ENCODE data around the gene SEMA3D. TPM values are rescaled to one million over a fixed set of nuclear protein-coding genes. Genes with fewer than 3 reads are reported as not detected.

The SEMA3D gene
- polyA plus RNA-seq, 2 of the 4 experiments (the other 2 are of a cell fraction), result 0.04 to 0.13 TPM

- H3K27ac ChIP-seq, result no peak overlapping the region
- H3K4me1 ChIP-seq, result no peaks in the 10 kb centered on the region
- POLR2A ChIA-PET, result no interaction called here
- FAIRE-seq (no peak), ATAC-seq (no peak), DNase-seq (ENCODE audit: low read depth in 1 of 2, low spot score in 1 of 2) (no peak)
- TF ChIP-seq MYC (IDR thresholded peaks at IDR 0.05; ENCODE audit: borderline replicate concordance, low read length) (no peak), BCL3 (IDR thresholded peaks at IDR 0.05) (no peak), HMGXB4 (CRISPR knock-in tag; IDR thresholded peaks at IDR 0.05; ENCODE audit: borderline replicate concordance) (no peak), PHF8 (IDR thresholded peaks at IDR 0.05; ENCODE audit: borderline replicate concordance, low read depth) (no peak), HOXB5 (CRISPR knock-in tag; IDR thresholded peaks at IDR 0.05) (no peak), RAD21 (conservative IDR thresholded peaks at IDR 0.05 in 1 of 2, IDR thresholded peaks at IDR 0.05 in 1 of 2) (no peak), SMC3 (IDR thresholded peaks at IDR 0.05) (no peak), ESRRA (IDR thresholded peaks at IDR 0.05; ENCODE audit: borderline replicate concordance, low read length) (no peak), ELK1 (IDR thresholded peaks at IDR 0.05; ENCODE audit: low read depth, low read length) (no peak), JUNB (IDR thresholded peaks at IDR 0.05) (no peak), KDM1A (IDR thresholded peaks at IDR 0.05; ENCODE audit: low read depth) (no peak), FOXS1 (CRISPR knock-in tag; IDR thresholded peaks at IDR 0.05) (no peak), JUN (IDR thresholded peaks at IDR 0.05) (no peak)
- TF ChIP-seq, protein P1, sequence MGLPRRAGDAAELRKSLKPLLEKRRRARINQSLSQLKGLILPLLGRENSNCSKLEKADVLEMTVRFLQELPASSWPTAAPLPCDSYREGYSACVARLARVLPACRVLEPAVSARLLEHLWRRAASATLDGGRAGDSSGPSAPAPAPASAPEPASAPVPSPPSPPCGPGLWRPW (IDR thresholded peaks at IDR 0.05), result no peak
- TF ChIP-seq, protein P2, sequence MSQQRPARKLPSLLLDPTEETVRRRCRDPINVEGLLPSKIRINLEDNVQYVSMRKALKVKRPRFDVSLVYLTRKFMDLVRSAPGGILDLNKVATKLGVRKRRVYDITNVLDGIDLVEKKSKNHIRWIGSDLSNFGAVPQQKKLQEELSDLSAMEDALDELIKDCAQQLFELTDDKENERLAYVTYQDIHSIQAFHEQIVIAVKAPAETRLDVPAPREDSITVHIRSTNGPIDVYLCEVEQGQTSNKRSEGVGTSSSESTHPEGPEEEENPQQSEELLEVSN (IDR thresholded peaks at IDR 0.05; ENCODE audit: borderline replicate concordance, low read depth), result no peak
- TF ChIP-seq, protein P3, sequence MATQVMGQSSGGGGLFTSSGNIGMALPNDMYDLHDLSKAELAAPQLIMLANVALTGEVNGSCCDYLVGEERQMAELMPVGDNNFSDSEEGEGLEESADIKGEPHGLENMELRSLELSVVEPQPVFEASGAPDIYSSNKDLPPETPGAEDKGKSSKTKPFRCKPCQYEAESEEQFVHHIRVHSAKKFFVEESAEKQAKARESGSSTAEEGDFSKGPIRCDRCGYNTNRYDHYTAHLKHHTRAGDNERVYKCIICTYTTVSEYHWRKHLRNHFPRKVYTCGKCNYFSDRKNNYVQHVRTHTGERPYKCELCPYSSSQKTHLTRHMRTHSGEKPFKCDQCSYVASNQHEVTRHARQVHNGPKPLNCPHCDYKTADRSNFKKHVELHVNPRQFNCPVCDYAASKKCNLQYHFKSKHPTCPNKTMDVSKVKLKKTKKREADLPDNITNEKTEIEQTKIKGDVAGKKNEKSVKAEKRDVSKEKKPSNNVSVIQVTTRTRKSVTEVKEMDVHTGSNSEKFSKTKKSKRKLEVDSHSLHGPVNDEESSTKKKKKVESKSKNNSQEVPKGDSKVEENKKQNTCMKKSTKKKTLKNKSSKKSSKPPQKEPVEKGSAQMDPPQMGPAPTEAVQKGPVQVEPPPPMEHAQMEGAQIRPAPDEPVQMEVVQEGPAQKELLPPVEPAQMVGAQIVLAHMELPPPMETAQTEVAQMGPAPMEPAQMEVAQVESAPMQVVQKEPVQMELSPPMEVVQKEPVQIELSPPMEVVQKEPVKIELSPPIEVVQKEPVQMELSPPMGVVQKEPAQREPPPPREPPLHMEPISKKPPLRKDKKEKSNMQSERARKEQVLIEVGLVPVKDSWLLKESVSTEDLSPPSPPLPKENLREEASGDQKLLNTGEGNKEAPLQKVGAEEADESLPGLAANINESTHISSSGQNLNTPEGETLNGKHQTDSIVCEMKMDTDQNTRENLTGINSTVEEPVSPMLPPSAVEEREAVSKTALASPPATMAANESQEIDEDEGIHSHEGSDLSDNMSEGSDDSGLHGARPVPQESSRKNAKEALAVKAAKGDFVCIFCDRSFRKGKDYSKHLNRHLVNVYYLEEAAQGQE (IDR thresholded peaks at IDR 0.05), result no peak
- no peak overlapping the region for H3K4me2 ChIP-seq
- no peaks in the 10 kb centered on the region for H3K9me3 ChIP-seq
- CTCF ChIA-PET, result interaction anchor here (1.5 kb wide), 1 partner anchor 651 kb away, joined by 3 read pairs; no protein-coding TSS in a partner anchor
- H3K4me3 ChIP-seq, result no peak overlapping the region
Observed at GRCh38 chr7:85177316-85177715, 9.5 kb downstream of the SEMA3D start.

- no peak for ATAC-seq
- DNase-seq (ENCODE audit: low read depth in 1 of 2, low spot score in 1 of 2), result no peak
- Histone ChIP-seq H3K9me3 (no peaks in the 10 kb centered on the region), H3K4me2 (no peak overlapping the region), H3K27ac (no peak overlapping the region), H3K4me1 (no peaks in the 10 kb centered on the region), H3K4me3 (no peak overlapping the region)
- ChIA-PET CTCF (interaction anchor here (1.5 kb wide), 1 partner anchor 652 kb away, joined by 3 read pairs; no protein-coding TSS in a partner anchor), POLR2A (no interaction called here)
- no peak for FAIRE-seq
- WGBS (ENCODE audit: missing lambda C conversion rate), result 21% methylated on average over 1 of the region's 1 CpG
- TF ChIP-seq, protein P4, sequence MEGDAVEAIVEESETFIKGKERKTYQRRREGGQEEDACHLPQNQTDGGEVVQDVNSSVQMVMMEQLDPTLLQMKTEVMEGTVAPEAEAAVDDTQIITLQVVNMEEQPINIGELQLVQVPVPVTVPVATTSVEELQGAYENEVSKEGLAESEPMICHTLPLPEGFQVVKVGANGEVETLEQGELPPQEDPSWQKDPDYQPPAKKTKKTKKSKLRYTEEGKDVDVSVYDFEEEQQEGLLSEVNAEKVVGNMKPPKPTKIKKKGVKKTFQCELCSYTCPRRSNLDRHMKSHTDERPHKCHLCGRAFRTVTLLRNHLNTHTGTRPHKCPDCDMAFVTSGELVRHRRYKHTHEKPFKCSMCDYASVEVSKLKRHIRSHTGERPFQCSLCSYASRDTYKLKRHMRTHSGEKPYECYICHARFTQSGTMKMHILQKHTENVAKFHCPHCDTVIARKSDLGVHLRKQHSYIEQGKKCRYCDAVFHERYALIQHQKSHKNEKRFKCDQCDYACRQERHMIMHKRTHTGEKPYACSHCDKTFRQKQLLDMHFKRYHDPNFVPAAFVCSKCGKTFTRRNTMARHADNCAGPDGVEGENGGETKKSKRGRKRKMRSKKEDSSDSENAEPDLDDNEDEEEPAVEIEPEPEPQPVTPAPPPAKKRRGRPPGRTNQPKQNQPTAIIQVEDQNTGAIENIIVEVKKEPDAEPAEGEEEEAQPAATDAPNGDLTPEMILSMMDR (IDR thresholded peaks at IDR 0.05), result no peak
- TF ChIP-seq TP53 (CRISPR knock-in tag; IDR thresholded peaks at IDR 0.05), result no peak
- no peak for TF ChIP-seq NR3C1 (IDR thresholded peaks at IDR 0.05)
Observed at GRCh38 chr7:85176197-85176596, 10.7 kb downstream of the SEMA3D start.
